GM18505 (cell line): ENCODE data around the gene CNDP1.

ENCODE experiments used
- ATAC-seq: cut with Tn5 transposase; IDR thresholded peaks from one replicate; pipeline ENCODE4 v1.9.1; 2021; ENCODE audit not compliant: unreplicated experiment
- POLR2A ChIP-seq: IDR thresholded peaks from 4 replicates; pipeline ENCODE4 v1.6.1; 2011; ENCODE audit warnings: borderline replicate concordance; ENCODE audit not compliant: insufficient read depth, insufficient read length; ENCODE audit errors: extremely low read depth

The CNDP1 gene

GRCh38 chr18:74534981-74535649 lies 815 bp downstream of the CNDP1 start:
- ATAC-seq: no peak
- no peak for TF ChIP-seq POLR2A

- no peak for ATAC-seq
Measured at GRCh38 chr18:74539289-74539688, 5.0 kb downstream of the CNDP1 start.

GRCh38 chr18:74540652-74541421 lies 6.5 kb downstream of the CNDP1 start:
- no peak for TF ChIP-seq POLR2A
- ATAC-seq: no peak

More at GRCh38 chr18:74539289-74539688, 5.0 kb downstream of the CNDP1 start:
- TF ChIP-seq POLR2A: no peak

- no peak for ATAC-seq
- no peak for TF ChIP-seq POLR2A
Measured at GRCh38 chr18:74541703-74542555, 7.6 kb downstream of the CNDP1 start.

GRCh38 chr18:74544898-74545297 lies 10.6 kb downstream of the CNDP1 start:
- no peak for TF ChIP-seq POLR2A

GRCh38 chr18:74546007-74546406 lies 11.7 kb downstream of the CNDP1 start:
- ATAC-seq: no peak
- TF ChIP-seq POLR2A: no peak

More at GRCh38 chr18:74544898-74545297, 10.6 kb downstream of the CNDP1 start:
- ATAC-seq: no peak

- no peak for TF ChIP-seq POLR2A
- no peak for ATAC-seq
Measured at GRCh38 chr18:74546751-74547530, 12.6 kb downstream of the CNDP1 start.

- ATAC-seq: no peak
- no peak for TF ChIP-seq POLR2A
Measured at GRCh38 chr18:74547860-74548259, 13.6 kb downstream of the CNDP1 start.

- ATAC-seq: no peak
Measured at GRCh38 chr18:74549591-74550104, 15.3 kb downstream of the CNDP1 start.

GRCh38 chr18:74550886-74551285 lies 16.6 kb downstream of the CNDP1 start:
- no peak for TF ChIP-seq POLR2A
- no peak for ATAC-seq

More at GRCh38 chr18:74549591-74550104, 15.3 kb downstream of the CNDP1 start:
- TF ChIP-seq POLR2A: no peak

- ATAC-seq: no peak
Measured at GRCh38 chr18:74551452-74551851, 17.2 kb downstream of the CNDP1 start.

GRCh38 chr18:74551936-74552555 lies 17.7 kb downstream of the CNDP1 start:
- TF ChIP-seq POLR2A: no peak
- peak; percentile 99 for ATAC-seq

More at GRCh38 chr18:74551452-74551851, 17.2 kb downstream of the CNDP1 start:
- TF ChIP-seq POLR2A: no peak
